DMS 273 treated with DMSO at 0.1 percent for 48 hours (cell line): Measurements from ENCODE around the gene PRIM2.
"Not testable (repeated sequence)": the region's sequence is repeated elsewhere in the genome, so short reads cannot be mapped to it uniquely, and the experiment has no call there.

Source experiments
- DNase-seq: peaks from one replicate; lab custom pipeline; 2025; lab: John Stamatoyannopoulos, UW

PRIM2 gene

DNA sequence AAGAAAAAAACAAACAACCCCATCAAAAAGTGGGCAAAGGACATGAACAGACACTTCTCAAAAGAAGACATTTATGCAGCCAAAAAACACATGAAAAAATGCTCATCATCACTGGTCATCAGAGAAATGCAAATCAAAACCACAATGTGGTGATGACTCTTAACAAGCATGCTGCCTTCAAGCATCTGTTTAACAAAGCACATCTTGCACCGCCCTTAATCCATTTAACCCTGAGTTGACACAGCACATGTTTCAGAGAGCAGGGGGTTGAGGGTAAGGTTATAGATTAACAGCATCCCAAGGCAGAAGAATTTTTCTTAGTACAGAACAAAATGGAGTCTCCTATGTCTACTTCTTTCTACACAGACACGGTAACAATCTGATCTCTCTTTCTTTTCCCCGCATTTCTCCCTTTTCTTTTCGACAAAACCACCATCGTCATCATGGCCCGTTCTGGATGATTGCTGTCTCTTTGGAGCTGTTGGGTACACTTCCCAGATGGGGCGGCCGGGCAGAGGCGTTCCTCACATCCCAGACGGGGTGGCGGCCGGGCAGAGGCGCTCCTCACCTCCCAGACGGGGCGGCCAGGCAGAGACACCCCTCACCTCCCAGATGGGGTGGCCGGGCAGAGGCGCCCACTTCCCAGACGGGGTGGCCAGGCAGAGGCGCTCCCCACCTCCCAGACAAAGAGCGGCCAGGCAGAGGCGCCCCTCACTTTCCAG lies 7.2 kb upstream of the PRIM2 start:
- DNase-seq, result not testable (repeated sequence)

DNA sequence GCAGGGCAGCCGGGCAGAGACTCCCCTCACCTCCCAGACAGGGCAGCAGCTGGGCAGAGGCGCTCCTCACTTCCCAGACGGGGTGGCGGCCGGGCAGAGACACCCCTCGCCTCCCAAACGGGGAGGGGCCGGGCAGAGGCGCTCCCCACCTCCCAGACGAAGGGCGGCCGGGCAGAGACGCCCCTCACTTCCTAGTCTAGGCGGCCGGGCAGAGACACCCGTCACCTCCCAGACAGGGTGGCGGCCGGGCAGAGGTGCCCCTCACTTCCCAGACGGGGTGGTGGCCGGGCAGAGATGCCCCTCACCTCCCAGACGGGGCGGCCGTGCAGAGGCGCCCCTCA lies 6.6 kb upstream of the PRIM2 start:
- no peak for DNase-seq

DNA sequence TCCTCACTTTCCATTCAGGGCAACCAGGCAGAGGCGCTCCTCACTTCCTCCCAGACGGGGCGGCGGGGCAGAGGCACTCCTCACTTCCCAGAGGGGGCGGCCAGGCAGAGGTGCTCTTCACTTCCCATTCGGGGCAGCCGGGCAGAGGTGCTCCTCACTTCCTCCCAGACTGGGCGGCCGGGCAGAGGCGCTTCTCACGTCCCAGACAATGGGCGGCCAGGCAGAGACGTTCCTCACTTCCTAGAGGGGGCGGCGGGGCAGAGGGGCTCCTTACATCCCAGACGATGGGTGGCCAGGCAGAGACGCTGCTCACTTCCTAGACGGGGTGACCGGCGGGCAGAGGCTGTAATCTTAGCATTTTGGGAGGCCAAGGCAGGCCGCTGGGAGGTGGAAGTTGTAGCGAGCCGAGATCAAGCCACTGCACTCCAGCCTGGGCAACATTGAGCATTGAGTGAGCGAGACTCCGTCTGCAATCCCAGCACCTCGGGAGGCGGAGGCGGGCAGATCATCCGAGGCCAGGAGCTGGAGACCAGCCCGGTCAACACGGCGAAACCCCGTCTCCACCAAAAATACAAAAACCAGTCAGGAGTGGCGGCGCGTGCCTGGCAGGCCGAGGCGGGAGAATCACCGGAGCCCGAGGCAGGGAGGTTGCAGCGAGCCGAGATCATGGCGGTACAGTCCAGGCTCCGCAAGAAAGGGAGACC lies 6.0 kb upstream of the PRIM2 start:
- DNase-seq, result not testable (repeated sequence)

DNA sequence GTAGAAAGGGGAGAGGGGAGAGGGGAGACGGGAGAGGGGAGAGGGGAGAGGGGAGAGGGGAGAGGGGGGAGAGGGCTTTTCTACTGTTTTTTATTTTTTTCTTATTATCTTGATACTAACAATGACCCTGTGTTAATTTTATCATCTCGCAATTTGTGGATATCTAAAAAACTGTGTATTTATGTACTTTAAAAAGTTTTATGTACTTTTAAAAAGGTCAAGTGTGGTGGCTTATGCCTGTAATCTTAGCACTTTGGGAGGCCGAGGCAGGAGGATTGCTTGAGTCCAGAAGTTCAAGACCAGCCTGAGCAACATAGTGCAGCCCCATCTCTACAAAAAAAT lies 5.5 kb upstream of the PRIM2 start:
- no peak for DNase-seq

DNA sequence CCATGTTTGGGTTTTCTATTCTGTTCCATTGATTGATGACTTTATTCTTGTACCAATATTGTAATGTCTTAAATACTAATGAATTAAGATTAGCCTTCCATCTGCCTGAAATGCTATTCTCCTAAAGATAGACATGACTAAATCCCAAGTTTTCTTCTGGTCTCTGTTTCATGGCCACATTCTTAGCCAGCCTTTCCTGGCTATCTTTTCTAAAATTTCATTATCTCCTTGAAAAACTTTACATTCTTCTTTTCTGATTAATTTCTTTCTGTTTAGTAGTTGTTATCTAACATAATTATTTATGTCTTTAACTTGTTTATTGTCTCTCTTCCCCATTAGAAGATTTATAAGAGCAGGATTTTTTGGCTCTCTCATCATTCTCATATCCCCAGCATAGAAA lies 4.4 kb upstream of the PRIM2 start:
- no peak for DNase-seq

DNA sequence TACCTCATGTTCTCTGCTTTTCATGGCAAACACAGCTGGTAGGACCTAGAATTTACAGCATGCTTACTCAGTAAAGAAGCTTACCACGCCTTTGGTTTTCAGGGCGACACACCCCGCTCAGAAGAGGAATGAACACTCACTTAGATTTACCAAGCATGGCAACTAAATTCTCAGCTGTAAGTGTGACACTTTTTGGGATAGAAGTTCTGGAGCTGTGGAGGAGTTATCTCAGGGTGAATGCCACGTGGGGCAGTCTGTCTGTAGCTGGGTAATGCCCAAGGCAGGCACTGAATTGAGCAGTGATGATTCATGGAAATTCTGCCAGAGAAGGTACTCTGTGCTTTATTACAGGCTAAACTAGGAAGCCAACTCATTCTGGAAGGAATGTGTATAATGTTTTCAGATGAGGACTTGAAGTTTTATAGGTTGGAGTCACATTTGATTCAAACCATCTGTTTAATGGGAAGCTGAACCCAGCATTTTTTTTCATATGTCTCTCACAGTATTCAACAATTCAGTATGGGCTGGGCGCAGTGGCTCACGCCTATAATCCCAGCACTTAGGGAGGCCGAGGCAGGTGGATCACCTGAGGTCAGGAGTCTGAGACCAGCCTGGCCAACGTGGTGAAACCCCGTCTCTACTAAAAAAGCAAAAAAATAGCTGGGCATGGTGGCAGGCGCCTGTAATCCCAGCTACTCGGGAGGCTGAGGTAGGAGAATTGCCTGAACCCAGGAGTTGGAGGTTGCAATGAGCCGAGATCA lies 3.5 kb upstream of the PRIM2 start:
- no peak for DNase-seq

DNA sequence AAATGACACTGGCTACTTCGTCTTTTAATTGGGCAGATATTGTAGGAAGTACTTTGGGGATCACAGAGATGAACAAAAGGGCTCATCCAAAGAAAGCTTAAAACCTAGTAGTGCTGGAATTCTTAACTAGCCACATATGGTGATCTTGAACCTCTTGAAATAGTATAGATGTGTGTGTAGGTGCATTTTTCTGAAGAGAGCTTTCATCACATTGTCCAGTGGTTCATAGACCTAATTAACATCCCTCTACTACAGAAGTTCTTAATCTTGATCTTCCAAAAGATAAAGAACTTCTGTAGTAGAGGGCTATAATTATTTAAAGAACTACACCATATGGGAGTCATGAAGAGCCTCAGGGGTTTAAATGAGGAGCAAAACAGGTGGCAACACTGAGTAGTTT lies 2.3 kb upstream of the PRIM2 start:
- peak; percentile 16 for DNase-seq

DNA sequence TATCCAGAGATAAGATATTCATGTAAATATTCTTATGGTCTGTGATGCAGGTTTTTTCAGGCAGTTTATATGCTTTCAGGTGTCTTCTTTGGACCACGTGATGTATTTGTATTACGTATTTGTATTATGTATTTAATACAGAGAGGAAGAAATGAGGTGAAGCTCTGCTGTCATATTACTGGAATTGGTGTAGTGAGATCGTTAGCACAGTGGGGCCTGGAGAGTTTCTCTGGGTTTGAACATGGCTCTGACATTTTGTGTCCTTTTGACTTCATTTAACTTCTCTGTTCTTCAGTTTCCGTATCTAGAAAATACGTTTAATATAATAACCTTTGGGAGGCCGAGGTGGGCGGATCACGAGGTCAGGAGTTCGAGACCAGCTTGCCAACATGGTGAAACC lies 1.6 kb upstream of the PRIM2 start:
- no peak for DNase-seq

DNA sequence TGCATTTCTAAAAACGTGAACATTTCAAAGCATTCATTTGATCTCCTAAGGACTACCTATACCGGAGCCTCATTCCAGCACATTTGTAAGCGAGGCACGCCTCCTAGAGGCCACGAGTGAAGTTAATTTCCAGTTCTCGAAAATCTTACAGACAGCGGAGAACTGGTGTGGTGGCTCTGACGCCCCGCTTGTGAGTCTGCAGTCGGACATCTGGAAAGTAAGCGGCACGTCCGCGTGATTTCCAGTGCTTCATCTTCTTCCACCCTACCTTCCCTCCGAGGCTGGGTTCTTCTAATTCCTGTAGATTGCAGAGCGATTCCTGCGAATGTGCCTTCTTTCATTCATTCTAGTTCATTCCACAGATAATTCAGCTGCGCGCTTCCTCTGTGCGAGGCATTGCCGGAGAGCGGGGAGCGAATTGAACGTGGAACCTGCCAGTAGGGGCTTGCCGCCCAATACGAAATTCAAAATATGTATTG lies 810 bp upstream of the PRIM2 start:
- peak; percentile 81 for DNase-seq

DNA sequence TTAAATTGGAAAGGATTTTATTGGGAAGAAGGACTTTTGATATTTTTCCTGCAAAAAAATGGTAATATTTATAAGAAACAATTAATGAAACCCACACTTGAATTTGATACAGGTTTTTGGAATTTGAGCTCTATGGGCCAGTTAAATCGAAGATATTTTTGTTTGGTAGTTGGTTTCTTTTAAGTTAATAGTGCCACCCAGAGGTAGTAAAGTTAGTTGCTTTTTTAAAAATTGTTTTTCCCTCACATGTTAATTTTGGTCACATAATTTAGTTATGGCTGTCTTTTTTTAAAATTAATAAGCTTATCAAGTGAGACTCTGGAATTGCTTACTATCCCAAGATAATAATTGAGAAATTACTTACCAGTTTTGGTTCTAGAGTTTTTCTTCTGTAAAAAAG lies 7.1 kb downstream of the PRIM2 start:
- no peak for DNase-seq

DNA sequence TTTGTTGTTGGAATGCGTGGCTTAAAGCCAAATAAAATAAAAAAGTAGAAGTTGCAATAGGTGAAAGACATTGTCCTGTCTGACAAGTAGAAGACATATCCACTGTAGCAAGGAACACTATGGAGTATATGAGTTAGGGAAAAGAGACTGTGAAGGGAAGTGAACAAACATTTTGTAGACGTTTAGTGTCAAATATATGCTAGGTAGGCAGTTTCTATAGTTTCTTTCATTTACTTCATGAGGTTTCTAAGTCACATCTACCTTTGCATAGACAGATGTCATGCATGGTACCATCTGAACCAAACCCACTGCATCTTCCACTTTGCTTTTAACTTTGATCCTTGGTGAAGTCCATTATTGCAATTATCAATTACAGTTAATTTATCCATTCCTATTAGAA lies 9.9 kb downstream of the PRIM2 start:
- no peak for DNase-seq

DNA sequence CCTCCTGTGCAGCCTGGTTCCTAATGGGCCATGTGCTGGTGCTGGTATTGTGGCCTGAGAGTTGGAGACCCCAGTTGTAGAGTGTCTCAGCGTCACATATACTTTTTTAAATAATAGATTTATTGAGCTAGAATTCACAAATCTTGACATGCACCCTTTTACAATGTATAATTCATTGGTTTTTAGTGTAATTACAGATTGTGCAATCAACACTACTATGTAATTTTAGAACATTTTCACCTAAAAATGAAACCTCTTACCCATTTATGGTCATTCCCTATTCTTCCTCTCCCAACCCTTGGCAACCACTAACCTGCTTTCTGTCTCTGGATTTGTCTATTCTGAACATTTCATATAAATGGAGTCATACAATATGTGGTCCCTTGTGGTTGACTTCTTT lies 10.6 kb downstream of the PRIM2 start:
- no peak for DNase-seq

DNA sequence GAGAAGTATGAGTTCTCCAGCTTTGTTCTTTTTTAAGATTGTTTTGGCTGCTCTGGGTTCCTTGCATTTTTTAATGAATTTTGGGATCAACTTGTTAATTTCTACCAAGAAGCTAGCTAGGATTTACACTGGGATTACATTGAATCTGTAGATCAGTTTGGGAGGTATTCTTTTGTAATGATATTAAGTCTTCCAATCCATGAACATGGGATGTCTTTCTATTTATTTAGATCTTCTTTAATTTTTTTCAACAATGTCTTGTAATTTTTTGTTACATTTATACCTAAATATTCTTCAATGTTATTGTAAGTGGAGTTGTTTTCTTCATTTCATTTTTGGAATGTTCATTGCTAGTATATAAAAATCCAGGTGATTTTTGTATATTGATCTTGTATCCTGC lies 12.5 kb downstream of the PRIM2 start:
- DNase-seq, result no peak

DNA sequence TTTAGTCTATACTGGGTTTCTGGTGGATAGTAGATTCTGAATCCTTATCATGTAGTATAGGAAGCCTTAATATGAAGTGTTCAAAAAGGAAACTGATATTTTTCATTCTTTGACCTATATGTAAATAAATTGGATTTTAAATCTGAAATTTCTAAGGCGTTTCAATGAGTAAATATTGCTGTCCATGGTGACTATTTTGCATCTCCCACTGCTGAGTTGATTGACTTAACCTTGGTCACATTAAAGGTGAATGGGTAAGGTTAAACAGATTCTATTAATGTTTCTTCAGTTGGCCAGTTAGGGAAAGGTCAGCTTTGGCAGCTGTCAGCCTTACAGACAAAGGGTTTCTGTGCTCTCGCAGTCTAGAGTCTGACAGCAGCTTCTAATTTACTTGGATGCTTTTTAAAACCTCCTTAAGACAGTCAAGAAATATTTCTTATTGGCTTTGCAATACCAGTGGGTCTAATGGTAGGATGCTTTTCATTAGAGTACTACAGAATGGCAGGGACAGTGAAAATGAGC lies 24.8 kb downstream of the PRIM2 start:
- no peak for DNase-seq

DNA sequence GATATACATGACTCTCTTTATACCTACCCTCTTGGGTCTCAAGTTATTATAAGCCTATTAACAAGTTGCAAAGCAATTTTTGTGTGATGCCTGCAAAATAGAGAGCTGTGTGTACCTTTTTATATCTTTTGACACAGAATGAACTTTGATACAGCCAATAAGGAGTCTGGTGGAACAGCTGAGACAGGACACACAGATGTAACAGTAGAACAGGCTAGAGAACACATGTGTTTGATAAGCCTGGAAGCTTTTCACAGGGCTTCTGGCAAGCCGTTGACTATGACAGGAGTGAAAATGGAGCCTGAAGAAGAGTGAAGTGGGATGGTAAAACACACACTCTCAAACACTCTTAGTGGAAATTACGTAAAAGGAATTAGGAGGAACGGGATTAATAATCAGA lies 25.9 kb downstream of the PRIM2 start:
- not testable (repeated sequence) for DNase-seq

DNA sequence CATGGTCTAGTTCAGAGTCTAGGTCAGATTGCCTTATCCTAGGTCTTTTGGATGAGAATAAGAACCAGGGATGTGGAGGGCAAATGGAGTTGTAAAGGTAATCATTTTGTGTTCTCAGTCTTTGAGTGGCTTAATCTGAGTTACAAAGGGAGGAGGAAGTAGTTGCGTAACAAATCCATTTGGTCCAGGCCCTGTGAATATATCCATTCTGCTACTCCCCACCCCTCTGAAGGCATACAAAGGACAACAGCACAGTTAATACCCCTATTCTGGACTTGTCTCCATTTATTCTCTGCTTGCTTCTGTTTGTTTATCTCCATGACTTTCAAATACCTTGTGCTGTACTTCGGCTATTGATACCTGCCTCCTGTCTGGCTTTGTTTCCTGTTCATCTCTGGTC lies 29.3 kb downstream of the PRIM2 start:
- DNase-seq, result not testable (repeated sequence)

DNA sequence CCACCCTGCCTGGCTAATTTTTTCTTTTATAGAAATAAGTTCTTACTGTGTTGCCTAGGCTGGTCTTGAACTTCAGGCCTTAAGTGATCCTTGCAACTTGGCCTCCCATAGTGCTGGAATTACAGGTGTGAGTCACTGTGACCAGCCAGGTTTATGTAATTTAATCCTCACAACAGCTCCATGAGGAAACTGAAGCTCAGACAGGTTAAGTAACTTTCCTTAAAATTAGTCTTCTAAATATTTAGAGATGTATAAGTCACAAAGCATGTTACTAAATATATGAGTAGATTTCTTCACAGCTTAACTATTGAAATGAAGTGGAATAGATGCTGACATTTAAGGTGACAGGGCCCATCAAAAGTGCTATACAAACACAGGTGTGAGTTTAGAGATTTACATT lies 30.2 kb downstream of the PRIM2 start:
- not testable (repeated sequence) for DNase-seq

DNA sequence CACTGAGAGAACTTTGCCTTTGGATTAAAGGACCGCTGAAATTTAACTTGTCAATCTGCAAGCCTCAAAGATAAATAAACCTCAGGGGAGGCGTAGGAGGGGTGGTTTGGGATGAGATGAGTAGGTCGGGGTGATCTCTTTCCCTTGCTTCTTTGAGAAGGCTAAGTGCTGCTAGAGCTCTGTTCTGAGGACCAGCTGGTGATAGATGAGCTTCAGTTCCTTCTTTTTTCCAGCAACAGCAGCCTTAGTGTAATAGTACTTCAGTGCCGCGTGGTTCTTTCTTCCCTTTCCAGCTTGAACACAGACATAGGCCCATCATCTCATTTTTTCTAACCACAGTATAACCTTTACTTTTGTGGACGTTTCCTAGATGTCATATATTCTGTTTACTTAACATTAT lies 33.0 kb downstream of the PRIM2 start:
- DNase-seq, result not testable (repeated sequence)

DNA sequence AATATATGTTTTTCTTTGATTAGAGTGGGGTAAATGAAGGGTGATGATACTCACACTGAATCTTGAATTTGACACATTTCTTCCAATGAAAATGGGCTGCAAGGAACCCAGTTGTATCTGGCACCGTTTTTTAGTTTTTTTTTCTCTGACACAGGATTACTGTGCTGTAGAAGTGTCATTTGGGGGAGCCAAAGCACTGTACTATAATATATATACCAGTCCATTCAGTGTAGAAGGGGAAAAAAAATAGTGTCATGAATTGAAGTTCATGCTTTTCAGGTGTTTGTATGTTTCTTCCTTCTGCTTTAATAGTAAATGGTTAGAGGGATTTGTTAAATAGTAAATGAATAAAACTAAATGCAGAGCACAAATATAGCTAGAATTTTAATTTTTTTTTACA lies 35.2 kb downstream of the PRIM2 start:
- DNase-seq, result not testable (repeated sequence)

DNA sequence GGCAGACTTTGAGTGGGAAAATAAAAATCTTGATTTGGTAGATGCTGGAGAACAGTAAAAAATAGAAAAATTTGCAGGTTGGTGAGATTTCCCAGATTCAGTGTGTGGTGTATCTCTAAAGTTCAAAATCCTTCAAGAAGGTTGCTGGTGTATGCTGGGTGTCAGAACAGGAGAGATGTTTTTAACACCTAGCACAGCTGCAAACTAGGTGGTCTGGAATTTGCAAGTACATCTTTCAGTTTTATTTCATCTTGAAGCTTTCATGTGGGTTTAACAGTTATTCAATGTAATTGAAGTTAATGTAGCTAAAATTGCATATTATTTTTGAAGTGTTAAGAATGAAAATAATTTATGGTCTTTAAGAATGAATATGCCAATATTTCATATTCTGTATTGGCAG lies 40.9 kb downstream of the PRIM2 start:
- not testable (repeated sequence) for DNase-seq

DNA sequence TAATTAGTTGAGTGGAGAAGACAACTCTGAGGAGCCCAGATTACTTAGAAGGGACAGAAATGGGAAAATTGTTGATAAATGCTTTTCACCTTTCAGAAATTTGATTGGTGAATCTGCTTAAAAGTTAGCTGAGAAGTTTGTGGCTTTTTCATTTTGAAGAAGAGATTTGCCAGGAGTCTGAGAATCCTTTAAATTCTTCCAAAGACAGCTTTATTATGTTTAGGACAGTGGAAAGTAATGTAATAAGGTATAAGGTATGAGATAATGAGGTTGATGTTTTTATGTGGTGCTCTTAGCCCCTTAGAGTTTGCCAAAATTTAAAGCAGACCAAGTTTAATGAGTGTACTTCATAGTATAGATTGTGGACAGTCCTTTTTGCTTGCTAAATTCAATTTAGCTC lies 42.3 kb downstream of the PRIM2 start:
- not testable (repeated sequence) for DNase-seq

DNA sequence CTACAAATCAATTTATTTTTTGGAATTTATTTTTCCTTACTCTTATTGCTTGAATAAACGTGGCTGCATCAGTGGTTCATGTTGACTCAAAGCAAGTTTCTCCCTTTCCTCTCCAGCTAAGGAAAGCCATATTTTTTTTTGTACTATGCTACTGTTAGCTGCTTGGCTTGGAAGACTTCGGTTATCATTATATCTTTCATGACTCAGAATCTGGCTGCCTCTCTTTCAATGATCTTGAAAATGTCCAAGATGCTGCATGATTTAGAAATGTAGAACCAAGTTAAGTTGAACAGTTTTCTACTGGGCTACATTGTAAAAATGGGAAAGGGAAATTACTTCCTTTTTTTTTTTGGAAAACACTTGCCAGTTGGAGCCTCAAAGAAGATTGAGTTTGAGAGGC lies 44.9 kb downstream of the PRIM2 start:
- DNase-seq, result not testable (repeated sequence)

DNA sequence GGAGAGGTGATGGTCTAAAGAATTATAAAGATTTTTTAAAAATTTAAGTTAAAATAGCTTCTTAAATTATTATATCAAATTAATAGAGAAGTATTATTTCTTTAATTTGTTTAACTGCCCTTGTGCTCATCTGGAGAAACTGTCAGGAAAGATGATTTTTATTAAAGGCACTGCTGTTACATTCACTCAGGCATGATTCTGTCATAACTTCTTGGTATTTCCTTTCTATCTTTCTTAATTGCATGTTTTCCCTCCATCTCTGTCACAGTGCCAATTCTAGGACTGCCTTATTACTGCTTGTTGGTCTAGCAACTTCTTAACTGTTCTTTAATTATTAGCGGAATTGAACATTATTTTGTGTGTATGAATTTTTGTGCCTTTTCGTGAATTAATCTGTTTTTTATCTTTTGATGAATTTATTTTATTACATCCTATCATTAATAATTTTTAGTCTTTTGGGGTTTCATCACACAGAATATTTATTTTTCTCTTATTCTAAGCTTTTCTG lies 47.7 kb downstream of the PRIM2 start:
- not testable (repeated sequence) for DNase-seq
